GM19455 (cell line): Measurements from ENCODE around the gene TNFSF15.

Experiments used
- ATAC-seq: cut with Tn5 transposase; IDR thresholded peaks from one replicate; pipeline ENCODE4 v1.9.1; 2021; ENCODE audit not compliant: unreplicated experiment

Gene TNFSF15

GRCh38 chr9:114825126-114825795, 19.4 kb upstream of the TNFSF15 start:
- no peak for ATAC-seq

- no peak for ATAC-seq
These were observed 18.3 kb upstream of the TNFSF15 start for GRCh38 chr9:114824110-114824509.

GRCh38 chr9:114823441-114823840, 17.6 kb upstream of the TNFSF15 start:
- ATAC-seq = no peak

GRCh38 chr9:114822708-114823107, 16.9 kb upstream of the TNFSF15 start:
- ATAC-seq = no peak

- ATAC-seq = no peak
These were observed 15.1 kb upstream of the TNFSF15 start for GRCh38 chr9:114820776-114821501.

- no peak for ATAC-seq
These were observed 12.3 kb upstream of the TNFSF15 start for GRCh38 chr9:114818178-114818577.

- ATAC-seq = no peak
These were observed 8.0 kb upstream of the TNFSF15 start for GRCh38 chr9:114813717-114814418.

- ATAC-seq = no peak
These were observed 6.3 kb upstream of the TNFSF15 start for GRCh38 chr9:114811966-114812636.

GRCh38 chr9:114811301-114811700, 5.5 kb upstream of the TNFSF15 start:
- ATAC-seq = no peak

GRCh38 chr9:114810614-114811013, 4.8 kb upstream of the TNFSF15 start:
- ATAC-seq = no peak

GRCh38 chr9:114806526-114806900, 674 bp upstream of the TNFSF15 start:
- peak; percentile 37 for ATAC-seq

GRCh38 chr9:114804505-114804904, 1.3 kb downstream of the TNFSF15 start:
- no peak for ATAC-seq

- no peak for ATAC-seq
These were observed 2.2 kb downstream of the TNFSF15 start for GRCh38 chr9:114803479-114804265.

- no peak for ATAC-seq
These were observed 5.9 kb downstream of the TNFSF15 start for GRCh38 chr9:114799925-114800324.

GRCh38 chr9:114799441-114799840, 6.4 kb downstream of the TNFSF15 start:
- ATAC-seq = no peak

GRCh38 chr9:114798780-114799427, 6.9 kb downstream of the TNFSF15 start:
- no peak for ATAC-seq

- ATAC-seq = no peak
These were observed 7.7 kb downstream of the TNFSF15 start for GRCh38 chr9:114798101-114798500.

GRCh38 chr9:114792396-114792795, 13.4 kb downstream of the TNFSF15 start:
- ATAC-seq = no peak

- no peak for ATAC-seq
These were observed 14.1 kb downstream of the TNFSF15 start for GRCh38 chr9:114791736-114792135.

- no peak for ATAC-seq
These were observed 14.5 kb downstream of the TNFSF15 start for GRCh38 chr9:114791312-114791711.
